GM21515 (cell line): Measurements from ENCODE around the gene APOC3.

Experiments used
- ATAC-seq: cut with Tn5 transposase; IDR thresholded peaks from one replicate; pipeline ENCODE4 v1.9.1; 2021; ENCODE audit not compliant: unreplicated experiment

Gene APOC3

GRCh38 chr11:116829525-116830183 is at the start of gene APOC3:
Gene APOC3, plus strand, starts transcription at chr11:116829907. Its CDS starts 676 bp downstream, at chr11:116830583.
- ATAC-seq, result no peak

GRCh38 chr11:116782728-116783127 is 47.0 kb upstream of the APOC3 start:
- no peak for ATAC-seq

- no peak for ATAC-seq
Observed at GRCh38 chr11:116786326-116786725, 43.4 kb upstream of the APOC3 start.

GRCh38 chr11:116786966-116787365 is 42.7 kb upstream of the APOC3 start:
- ATAC-seq, result no peak

DNA sequence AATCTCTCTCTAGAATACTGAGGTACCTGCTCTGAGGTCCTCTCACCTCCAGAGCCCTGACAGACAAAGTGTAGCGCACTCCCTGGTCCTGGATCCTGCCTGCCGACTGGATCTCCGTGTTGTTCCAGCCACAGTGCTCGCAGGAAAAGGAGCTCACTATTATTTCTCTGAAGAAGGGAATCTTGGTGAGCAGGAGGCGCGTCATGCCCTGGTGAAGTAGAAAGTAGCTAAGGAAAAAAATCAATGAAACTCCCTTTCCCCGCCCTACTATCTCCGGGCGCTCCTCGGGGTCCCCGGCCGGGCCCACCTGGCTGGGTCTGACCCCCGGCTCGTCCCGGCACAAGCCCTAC is 42.3 kb upstream of the APOC3 start:
- no peak for ATAC-seq

GRCh38 chr11:116787786-116788486 is 41.8 kb upstream of the APOC3 start, which contains the start of gene ZPR1:
Gene ZPR1, minus strand, starts transcription at chr11:116788023. Its CDS starts 33 bp downstream, at chr11:116787990.
- ATAC-seq, result peak; percentile 85

- no peak for ATAC-seq
Observed at GRCh38 chr11:116788534-116788933, 41.2 kb upstream of the APOC3 start.

GRCh38 chr11:116788975-116789374 is 40.7 kb upstream of the APOC3 start:
- no peak for ATAC-seq

- ATAC-seq, result no peak
Observed at GRCh38 chr11:116790167-116791001, 39.3 kb upstream of the APOC3 start.

DNA sequence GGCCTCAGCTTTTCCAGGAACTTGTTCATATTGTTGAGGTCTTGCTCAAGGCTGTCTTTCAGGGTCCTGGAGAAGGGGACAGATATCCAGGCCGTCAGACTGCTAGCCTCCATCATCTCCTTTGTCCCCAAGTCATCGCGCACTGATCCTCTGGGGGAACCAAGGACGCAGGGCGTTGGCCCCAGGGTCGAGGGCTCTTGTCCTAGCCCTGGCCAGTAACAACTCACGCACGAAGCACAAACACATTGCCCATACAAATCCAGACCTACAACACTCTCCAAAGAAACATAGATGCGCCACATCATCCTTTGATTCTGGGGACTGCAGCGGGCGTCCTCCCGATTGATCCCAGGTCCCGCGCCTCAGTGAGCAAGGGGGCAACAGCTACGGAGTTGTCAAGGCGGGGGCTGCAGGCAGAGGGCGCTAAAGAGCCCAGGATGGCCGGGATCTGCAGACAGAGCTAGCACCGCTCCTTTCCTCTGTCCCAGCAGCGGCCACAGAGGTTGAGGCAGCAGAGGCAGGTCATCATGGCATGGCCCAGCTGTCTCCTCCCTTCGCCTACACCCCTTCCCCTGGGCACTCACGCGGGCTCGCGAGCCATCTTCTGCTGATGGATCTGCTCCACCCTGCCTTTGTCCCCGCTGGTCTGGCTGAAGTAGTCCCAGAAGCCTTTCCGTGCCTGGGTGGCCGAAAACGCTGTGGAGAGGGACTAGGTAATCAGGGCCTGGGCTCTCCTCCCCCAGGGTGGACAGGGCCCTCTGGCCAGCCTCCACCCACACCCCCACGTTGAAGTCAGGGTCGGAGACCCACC is 38.5 kb upstream of the APOC3 start:
- peak; percentile 36 for ATAC-seq

DNA sequence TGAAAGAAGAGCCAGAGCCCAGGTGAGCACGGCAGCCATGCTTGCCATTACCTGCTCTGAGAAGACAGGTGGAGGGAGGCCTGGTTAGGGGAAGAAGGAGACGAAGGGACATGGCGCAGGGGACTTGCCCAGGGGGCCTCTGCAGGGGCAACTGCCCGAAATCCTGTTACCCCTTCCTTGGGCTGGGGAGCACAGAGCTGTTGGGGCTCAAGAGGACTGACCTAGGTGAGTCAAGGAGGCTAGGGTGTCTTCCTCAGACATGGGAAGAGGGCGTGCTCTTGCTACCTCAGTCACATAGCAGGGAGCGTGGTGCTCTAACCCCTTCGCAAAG is 37.9 kb upstream of the APOC3 start, which contains the start of gene APOA5:
TSS of gene APOA5 (minus strand) at position 67 of the 331 bp plus-strand sequence. CDS start at position 48, 19 bp downstream.
- ATAC-seq, result no peak

DNA sequence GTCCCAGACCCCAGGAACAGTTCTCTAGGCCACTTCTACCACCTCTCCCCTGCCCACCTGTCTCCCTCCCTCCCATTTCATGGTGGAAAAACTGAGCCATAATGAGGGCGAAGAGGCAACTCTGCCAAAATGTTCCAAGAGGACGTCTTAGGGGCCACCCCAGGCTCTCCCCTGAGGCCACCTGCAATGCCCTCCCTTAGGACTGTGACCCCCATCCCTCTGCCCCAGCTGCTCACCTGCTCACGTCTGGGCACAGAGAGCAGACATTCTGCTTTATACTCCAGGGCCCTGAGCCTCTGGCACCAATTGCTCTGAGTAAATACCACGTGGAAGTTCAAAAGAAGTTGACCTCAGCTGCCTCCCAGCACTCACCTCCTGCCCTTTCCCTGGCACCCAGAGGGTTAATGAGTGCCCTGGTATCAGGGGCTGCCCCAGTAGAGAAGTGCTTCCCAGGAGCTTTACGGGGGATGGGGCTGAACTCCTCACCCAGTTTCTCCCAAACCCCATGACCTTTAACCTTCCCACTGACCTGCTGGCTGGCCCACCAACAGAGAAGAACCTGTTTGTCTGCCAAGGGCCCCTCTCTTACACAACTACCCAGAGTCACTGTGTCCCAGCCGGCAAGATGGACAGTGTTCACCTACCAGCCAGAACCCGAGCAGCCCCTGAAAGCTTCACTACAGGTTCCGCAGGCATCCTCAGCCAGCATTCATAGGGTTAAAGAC is 37.4 kb upstream of the APOC3 start:
- ATAC-seq, result no peak

DNA sequence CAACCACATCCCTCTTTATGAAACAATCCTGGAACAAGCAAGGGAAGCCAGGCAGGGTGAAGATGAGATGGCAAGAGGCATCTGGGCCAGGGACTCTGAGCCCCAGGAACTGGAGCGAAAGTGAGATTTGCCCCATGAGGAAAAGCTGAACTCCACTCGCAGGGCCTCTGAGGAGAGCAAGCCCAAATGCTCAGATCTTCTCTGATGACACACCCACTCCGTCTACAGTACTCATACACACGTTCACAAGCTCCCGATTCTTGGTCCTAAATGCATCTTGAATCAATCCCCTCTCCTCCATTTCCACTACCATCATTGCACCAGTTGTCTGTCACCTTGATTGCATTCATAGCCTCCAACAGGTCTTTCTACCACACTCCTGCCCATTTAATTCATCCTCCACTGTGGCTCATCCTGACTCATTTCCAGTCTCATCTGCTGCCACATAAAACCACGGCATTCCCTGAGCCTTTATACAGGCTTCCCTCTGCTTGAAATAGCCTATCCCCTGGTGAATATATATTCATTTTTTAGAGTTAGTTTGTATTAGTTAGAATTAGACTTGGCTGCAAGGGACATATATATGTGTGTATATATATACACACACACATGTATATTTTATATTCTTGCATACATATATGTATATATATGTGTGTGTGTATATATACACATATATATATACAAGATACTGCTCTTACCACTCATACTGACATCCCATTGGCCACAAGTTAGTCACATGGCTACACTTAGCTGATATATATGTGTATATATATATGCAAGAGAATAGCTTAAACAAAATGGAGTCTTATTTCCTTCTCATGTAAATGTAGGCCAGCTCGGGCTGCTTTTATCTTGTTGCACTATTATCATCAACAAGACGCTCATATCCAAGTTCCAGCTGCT is 36.6 kb upstream of the APOC3 start:
- no peak for ATAC-seq

- ATAC-seq, result no peak
Observed at GRCh38 chr11:116793772-116794097, 36.0 kb upstream of the APOC3 start.

DNA sequence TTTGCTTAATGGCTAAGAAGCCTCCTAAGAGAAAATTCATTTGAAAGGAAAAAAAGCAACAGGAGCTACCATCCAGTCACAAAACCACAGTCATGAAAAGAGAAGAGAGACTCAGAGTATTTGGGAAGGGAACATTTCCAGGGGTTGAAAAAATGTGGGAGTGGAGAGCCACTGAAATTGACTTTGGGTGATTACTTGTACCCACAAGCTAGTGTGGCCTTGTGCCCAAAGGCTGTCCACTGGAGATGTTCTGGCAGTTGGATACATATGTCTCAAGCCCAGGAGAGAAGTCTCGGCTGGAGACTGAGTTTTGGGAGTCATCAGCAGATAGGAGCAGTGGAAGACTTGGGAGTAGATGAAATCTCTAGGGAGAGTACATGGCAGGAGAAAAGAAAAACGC is 34.9 kb upstream of the APOC3 start:
- no peak for ATAC-seq

- no peak for ATAC-seq
Observed at GRCh38 chr11:116796548-116796947, 33.2 kb upstream of the APOC3 start.

DNA sequence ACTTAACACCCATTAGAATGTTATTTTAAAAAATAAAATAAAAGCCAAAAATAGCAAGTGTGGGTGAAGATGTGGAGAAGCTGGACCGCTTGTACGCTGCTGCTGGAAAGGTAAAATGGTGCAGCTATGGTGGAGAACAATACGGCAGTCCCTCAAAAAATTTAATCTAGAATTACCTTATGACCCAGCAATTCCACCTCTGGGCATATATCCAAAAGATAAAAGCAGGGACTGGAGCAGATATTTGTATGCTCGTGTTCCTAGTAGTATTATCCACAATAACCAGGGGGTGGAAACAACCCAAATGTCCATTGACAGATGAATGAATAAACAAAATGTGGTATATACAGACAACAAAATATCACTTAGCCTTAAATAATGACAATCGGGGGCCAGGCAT is 31.9 kb upstream of the APOC3 start:
- no peak for ATAC-seq

GRCh38 chr11:116798368-116798767 is 31.3 kb upstream of the APOC3 start:
- no peak for ATAC-seq

DNA sequence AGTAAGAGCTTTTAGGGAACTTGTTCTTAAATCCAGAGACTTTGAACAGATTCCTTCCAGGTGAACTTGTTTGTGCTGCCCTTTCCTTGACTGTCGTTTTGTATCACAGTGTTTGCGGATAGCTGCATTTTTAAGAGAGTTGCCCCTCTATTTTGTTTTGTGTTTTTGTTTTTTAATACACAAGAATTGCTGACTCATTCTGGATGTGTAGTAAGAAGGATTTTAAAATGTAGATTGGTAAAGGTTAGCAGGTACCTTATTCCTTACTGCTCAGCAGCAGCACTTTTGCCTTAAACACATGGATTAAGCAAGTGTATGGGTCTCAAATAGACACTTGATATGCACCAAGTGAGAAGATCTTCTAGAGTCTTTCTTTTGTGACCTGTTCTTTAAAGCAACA is 29.1 kb upstream of the APOC3 start:
- no peak for ATAC-seq
